GM21723 (cell line): ENCODE data around the gene HLA-DMA.

ENCODE experiments used
- ATAC-seq: cut with Tn5 transposase; IDR thresholded peaks from one replicate; pipeline ENCODE4 v1.9.1; 2021; ENCODE audit warnings: mild to moderate bottlenecking, moderate library complexity; ENCODE audit not compliant: unreplicated experiment

The HLA-DMA gene

GRCh38 chr6:32975886-32976285 is 23.0 kb upstream of the HLA-DMA start:
- ATAC-seq, result no peak

- no peak for ATAC-seq
Measured at GRCh38 chr6:32974541-32975308, 21.8 kb upstream of the HLA-DMA start.

- no peak for ATAC-seq
Measured at GRCh38 chr6:32974016-32974333, 21.1 kb upstream of the HLA-DMA start.

DNA sequence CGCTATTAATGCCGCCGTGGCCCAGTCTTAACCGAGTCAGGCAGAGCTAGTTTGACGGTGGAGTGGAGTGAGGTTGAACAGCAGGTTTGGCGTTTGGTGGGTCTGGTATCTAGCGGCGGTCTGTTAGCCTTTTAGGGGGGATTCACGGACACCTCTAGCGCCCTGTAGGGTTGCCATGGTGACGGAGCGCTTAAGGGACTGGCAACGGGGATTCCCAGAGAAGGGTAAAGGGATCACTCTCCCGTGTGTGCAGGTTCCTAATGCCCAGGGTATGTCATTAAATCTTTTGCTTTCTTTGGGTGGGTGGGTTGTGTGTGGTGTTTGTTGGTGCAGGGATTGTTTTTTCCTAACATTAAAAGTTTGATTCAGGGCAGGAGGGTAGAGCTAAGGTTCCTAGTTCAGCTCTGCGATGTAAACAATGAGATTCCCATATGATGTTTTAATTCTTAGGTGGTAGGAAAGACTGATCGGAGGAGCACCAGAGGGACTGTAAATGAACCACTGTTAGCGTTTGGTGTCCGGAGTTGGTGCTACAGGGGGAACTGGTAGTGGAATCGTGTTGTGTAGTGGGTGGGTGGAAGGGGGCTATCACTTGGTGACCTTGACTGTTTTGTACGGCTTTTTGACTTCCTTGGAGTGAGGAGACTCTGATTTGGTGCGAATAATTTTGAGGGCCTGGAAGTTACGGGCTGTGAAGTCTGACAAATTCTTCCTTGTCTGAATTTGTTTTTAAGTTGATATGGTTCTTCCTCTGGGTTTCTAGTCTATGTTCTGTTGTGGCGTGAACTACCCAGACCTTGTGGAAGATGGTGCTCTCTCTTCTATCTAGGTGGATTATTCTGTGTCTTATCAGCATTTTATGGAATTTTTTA is 20.5 kb upstream of the HLA-DMA start:
- no peak for ATAC-seq

GRCh38 chr6:32972353-32973143 is 19.7 kb upstream of the HLA-DMA start:
- peak; percentile 7 for ATAC-seq

GRCh38 chr6:32971581-32972352 is 18.9 kb upstream of the HLA-DMA start:
- ATAC-seq, result peak; percentile 45

DNA sequence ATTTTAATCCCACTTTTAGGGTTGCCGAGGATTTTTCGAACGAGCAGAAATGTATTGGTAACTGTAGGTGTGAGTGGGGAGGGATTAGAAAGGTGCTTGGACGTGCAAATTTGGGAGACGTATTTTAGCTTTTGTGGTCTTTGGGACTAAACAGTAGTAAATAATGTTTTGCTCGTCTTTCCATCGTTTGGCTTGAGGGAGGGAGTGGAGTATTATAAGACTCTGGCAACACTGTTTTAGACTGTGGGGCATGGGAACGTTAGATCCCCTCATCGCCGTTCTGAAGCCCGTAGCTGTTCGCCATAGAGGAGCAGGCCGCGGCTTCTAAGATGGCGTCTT is 18.3 kb upstream of the HLA-DMA start:
- ATAC-seq, result no peak

DNA sequence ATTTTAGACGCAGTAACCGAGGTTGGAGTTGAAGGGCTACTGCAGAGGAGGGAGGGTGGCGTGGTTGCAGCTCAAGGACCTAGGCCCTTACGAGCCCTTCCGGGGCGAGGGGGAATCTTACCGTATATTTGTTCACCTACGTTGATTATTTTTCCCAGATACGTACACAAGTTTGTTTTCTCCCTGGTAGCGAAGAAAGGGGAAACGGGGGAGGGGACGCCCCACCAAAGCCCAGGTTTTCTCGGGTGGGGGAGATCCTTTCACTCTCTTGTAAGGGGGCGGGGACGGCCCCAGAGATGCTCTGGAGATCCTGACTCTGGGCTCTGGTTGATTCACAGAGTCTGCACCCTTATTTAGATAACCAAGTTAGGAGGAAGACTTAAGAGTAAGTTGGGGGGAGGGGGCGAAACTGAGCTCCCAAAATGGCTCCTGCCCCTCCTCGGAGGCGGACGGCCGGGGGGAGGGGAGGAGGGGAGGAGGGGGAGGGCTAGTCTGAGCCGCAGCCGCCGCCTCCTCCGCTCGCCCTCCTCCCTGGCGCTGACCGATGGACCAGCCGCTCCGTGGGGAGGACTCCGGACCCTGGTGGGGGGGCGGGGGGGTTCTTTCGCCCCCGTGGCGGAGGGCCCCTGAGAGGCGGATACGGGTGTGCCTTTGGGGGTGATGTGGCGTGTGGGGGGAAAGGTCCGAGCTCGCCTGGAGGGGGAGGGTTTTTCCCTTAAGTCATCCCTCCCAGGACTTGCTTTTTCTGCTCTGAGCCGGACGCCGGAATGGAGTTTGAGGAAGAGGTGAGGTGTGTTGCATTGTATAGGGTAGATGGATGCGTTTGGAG is 17.7 kb upstream of the HLA-DMA start:
- ATAC-seq, result no peak

DNA sequence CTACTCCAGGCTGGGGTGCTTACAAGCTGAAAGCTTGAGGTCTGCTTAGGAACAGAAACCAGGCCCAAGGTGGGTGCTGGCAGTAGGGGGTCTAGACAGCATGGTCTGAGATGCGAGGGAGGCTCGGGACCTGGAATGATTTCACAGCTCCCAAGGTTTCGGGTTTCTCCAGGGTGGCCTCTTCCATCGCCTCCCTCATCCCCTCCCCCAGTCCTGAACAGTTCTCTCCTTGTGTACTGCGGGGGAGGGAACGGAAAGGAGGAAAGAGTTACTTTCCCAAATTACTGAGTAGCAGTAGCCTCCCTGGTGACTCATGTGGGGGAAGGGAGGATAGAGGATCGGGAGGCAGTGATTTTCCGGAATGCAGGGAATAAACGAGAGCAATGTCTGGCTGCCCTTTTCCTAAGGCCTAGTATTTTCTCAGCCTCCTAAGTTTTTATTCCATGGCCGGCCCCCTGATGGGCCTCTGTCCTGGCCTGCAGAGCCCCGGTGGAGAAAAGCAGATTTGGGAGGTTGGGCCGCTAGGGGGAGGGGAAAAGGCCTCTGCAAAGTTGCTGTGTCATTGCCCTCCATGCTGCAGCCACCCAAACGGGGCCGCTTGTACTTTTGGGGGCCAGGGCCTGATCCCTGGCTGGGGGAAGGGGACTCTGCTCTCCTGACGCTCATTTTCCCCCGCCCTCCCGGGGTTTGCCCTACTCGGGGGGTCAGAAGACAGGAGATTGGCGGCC is 17.0 kb upstream of the HLA-DMA start:
- no peak for ATAC-seq

DNA sequence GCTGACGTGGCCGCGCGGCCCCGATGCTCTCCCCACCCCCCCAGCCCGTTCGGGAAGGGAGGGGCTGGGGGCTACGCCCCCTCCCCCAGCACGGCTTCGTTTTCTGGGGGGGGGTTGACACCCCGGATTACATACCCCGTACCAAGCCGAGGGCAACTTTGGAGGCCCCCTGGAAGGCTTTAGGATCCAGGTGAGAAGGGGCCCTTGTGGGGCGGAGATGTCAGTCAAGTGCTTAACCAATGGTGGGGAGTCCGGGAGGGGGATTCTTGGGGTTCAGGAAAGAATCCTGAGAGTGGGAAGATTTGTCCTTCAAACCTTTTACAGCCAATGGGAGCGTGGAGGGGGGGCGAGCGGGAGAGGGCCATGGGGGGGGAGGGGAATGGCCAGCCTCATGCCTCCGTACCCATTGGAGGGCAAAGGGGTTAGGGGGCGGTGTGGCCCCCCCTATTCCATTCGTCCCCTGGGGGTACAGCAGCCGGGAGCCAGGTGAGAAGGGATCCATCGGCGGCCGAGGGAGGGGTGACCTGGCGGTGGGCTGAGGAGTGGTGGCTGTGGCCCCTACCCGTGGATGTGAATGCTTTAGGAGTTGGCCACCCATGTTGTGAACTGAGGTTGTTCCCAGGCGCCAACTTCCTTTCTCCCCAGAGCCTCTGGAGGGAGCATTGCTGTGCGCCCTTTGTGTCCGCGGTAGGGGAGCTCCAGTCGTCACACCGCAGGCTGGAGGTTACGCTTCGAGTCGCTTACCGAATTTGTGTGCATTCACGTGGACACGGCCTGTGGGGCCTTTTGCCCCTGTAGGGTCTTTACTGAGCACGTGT is 16.2 kb upstream of the HLA-DMA start:
- peak; percentile 8 for ATAC-seq

GRCh38 chr6:32968093-32968866 is 15.4 kb upstream of the HLA-DMA start, which contains the start of gene BRD2:
Gene BRD2 (plus strand): TSS chr6:32968594. CDS start chr6:32972899, 4,305 bp downstream.
- peak; percentile 37 for ATAC-seq

DNA sequence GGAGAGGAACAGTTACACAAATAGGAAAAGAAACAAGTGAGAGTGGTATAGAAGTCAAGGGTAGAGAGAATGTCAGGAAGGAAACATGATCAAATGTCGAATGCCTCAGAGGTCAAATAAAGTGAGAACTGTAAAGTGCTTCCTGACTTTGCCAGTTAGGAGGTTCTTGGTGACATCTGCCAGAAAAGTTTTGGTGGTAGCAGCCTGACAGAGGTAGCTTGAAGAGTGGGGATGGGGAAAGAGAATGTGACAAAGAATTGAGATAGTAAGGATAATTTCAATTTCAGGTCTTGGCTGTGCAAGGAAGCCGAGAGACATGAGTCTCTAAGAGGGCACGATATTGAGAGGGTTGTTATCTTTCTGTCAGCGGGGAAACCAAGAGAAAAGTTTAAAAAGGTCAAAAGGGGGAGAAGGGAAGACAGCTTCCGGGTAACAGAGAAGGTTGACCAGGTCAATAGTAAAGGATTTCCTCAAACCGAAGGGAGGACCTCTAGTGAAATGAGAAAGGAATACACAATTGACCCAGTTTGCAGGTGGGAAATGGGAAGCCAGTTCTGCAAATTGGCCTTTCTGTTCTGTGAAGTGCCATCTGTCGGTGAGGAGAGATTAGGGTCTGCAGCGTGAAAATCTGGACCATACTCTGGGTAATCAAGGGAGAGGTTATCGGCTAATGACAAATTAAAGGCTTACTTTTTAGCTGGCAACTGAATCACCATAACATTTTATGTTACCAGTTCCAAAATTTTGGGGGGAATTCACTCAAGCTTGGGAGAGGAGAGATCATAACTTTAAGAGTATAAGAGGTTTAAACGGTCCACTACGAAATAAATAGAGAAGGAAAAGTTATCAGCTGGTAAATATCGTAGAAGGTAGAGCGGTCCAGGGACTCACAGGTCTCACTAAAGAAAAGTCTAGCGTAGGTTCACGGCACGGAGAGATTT is 14.5 kb upstream of the HLA-DMA start:
- no peak for ATAC-seq

DNA sequence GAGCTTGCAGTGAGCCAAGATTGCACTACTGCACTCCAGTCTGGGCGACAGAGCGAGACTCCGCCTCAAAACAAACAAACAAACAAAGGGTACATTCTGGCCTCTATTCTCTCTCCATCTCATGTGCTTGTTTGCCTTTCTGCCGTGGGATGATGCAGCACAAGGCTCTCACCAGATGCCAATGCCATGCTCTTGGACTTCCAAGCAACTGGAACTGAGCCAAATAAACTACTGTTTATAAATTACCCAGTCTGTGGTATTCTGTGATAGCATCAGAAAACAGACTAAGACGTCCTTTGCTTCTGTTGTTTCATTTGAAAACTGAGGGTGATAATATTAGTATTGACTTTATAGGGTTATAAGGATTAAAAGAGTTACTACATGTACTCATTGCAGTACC is 11.9 kb upstream of the HLA-DMA start:
- ATAC-seq, result no peak

DNA sequence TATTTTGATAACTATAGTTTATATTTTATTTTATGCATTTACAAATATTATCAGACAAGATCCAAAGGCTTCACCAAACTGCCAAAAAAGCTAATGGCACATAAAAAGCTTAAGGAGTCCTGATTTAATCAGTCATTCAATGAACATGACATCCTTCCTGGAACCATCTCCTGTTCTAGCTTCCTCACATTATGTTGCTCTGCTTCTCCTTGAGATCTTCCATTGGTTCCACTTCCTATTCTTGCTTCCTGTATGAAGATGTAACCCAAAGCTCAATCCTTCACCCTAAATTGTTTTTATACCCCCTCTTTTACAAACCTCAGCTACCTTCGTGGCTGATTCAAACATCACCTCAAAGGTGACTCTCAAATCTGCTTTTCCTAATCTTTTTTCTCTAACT is 11.0 kb upstream of the HLA-DMA start:
- ATAC-seq, result no peak

GRCh38 chr6:32962213-32962826 is 9.4 kb upstream of the HLA-DMA start:
- ATAC-seq, result no peak

DNA sequence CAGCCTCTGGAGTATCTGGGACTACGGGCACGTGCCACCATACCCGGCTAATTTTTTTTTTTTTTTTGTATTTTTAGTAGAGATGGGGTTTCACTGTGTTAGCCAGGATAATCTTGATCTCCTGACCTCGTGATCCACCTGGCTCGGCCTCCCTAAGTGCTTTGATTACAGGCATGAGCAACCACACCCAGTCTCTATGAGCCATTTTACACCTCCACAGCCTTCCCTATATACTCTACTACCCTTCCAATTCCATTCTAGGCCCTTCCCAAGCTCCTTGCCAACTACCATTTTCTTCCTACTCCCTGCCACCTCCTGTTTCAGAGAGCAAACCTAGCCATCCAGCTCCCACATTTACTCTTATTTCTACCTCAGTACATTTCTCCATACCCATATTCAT is 7.7 kb upstream of the HLA-DMA start:
- no peak for ATAC-seq
